K562 (cell line): Measurements from ENCODE around the gene EFCAB8. TPM values are rescaled to one million over a fixed set of nuclear protein-coding genes. Genes with fewer than 3 reads are reported as not detected.

ENCODE experiments used
- ATAC-seq: fragments of 200-7000 bp; cut with Tn5 transposase; 3 replicates; pipeline ENCODE4 v1.9.1; 2020; ENCODE audit warnings: moderate library complexity
- BruUV-seq: library from RNA; stranded (reverse); fragments of 400-500 nt; replicated peaks from 2 replicates; lab custom pipeline; 2021; lab: Mats Ljungman, UMichigan
- CTCF ChIA-PET: fragments of 300-600 bp; formaldehyde crosslinking; extraction: SDS; loops from one replicate; lab custom pipeline; 2021; ENCODE audit warnings: low intra/inter-chr PET ratio; lab: Yijun Ruan, JAX
- POLR2A ChIA-PET: fragments of 300-600, 350-650 bp; sonication (Branson Sonifier 250); formaldehyde crosslinking; extraction: SDS; loops from one replicate; lab custom pipeline; 2021; ENCODE audit warnings: antibody characterized with exemption, inconsistent platforms; lab: Yijun Ruan, JAX
- DNase-seq, 4 experiments: peaks; one replicate each; pipeline versions ENCODE4 v3.0.0 to v3.0.0-alpha.2; 2011 to 2018; ENCODE audit warnings: low spot score in 3 of 4, mixed read lengths in 3 of 4; ENCODE audit errors: extremely low read depth in 1 of 4
- FAIRE-seq: peaks from 2 replicates; lab custom pipeline; 2011; peaks lifted over from hg19 to GRCh38; lab: Jason Lieb, UNC
- H2AFZ ChIP-seq: 2 replicates; pipeline ENCODE4 v1.6.0; 2011; ENCODE audit warnings: low read depth, low read length, control low read depth, inconsistent platforms
- H3K27ac ChIP-seq: fragments of 200-600 bp; 3 replicates; pipeline ENCODE4 v1.8.0; 2011; ENCODE audit warnings: low read depth, mild to moderate bottlenecking, control low read depth, inconsistent platforms, low read length, moderate library complexity, mixed read lengths; ENCODE audit errors: extremely low read depth
- H3K27me3 ChIP-seq, 2 experiments: fragments of 300-600 bp in 1 of 2; 2 replicates in 1 of 2; 3 replicates in 1 of 2; pipeline versions ENCODE4 v1.6.0 to v1.8.0; 2011; ENCODE audit warnings: inconsistent platforms in 2 of 2, low read length in 2 of 2, mild to moderate bottlenecking in 1 of 2, mixed read lengths in 1 of 2, moderate library complexity in 1 of 2; ENCODE audit not compliant: control insufficient read depth in 2 of 2, insufficient read depth in 2 of 2
- H3K36me3 ChIP-seq: fragments of 300-600 bp; 3 replicates; pipeline ENCODE4 v1.8.0; 2011; ENCODE audit warnings: mild to moderate bottlenecking, low read length, inconsistent platforms; ENCODE audit not compliant: control insufficient read depth, insufficient read depth
- H3K4me1 ChIP-seq, 2 experiments: fragments of 200-600 bp in 1 of 2; replicated peaks in 1 of 2; 2 replicates in 1 of 2; 3 replicates in 1 of 2; pipeline versions ENCODE4 v1.5.1 to v1.8.0; 2011; ENCODE audit warnings: inconsistent platforms in 2 of 2, low read length in 2 of 2, mild to moderate bottlenecking in 1 of 2, mixed read lengths in 1 of 2, moderate library complexity in 1 of 2; ENCODE audit not compliant: control insufficient read depth in 2 of 2, insufficient read depth in 2 of 2
- H3K4me2 ChIP-seq: 2 replicates; pipeline ENCODE4 v1.6.1; 2011; ENCODE audit warnings: low read length, control low read depth, inconsistent platforms, mixed read lengths; ENCODE audit not compliant: insufficient read depth
- H3K4me3 ChIP-seq: fragments of 200-600 bp; sonication (generic), shearing (Covaris generic); 2 replicates; pipeline ENCODE4 v1.5.1; 2016; ENCODE audit warnings: control low read depth, inconsistent platforms
- H3K79me2 ChIP-seq: fragments of 200-600 bp; 3 replicates; pipeline ENCODE4 v1.8.0; 2011; ENCODE audit warnings: low read length, inconsistent platforms; ENCODE audit not compliant: control insufficient read depth, insufficient read depth
- H3K9ac ChIP-seq, 2 experiments: 2 replicates each; pipeline versions ENCODE4 v1.6.0 to v1.6.1; 2011; ENCODE audit warnings: low read depth in 2 of 2, low read length in 2 of 2, control low read depth in 1 of 2, inconsistent platforms in 1 of 2, mild to moderate bottlenecking in 1 of 2, mixed read lengths in 1 of 2; ENCODE audit not compliant: insufficient read depth in 1 of 2
- H3K9me1 ChIP-seq: one replicate; pipeline ENCODE4 v1.6.0; 2011; ENCODE audit warnings: inconsistent platforms, mild to moderate bottlenecking, low read length, moderate library complexity; ENCODE audit not compliant: control insufficient read depth, insufficient read depth
- H3K9me3 ChIP-seq: replicated peaks from 2 replicates; pipeline ENCODE4 v1.5.1; 2011; ENCODE audit warnings: low read depth, low read length, inconsistent platforms; ENCODE audit not compliant: control insufficient read depth, insufficient read depth
- H4K20me1 ChIP-seq: replicated peaks from 2 replicates; pipeline ENCODE4 v1.6.1; 2011; ENCODE audit warnings: low read length, inconsistent platforms, mixed read lengths; ENCODE audit not compliant: control insufficient read depth, insufficient read depth
- NFE2L1 ChIP-seq: fragments of 450-650 bp; IDR thresholded peaks from 2 replicates; pipeline ENCODE4 v1.6.1; 2016; ENCODE audit warnings: missing genetic modification characterization, low read depth, mild to moderate bottlenecking, missing compliant biosample characterization, moderate library complexity, borderline replicate concordance
- PRDM10 ChIP-seq: fragments of 450-650 bp; IDR thresholded peaks from 2 replicates; pipeline ENCODE4 v1.6.1; 2018; ENCODE audit not compliant: partially characterized antibody
- WGBS: fragments of 100-300 bp; shearing (Covaris generic); methylation state at CpG from one replicate; pipeline ENCODE4 v1.1.6; 2016; ENCODE audit warnings: low coverage, mixed read lengths; ENCODE audit not compliant: insufficient coverage; ENCODE audit errors: missing lambda C conversion rate; 5-methylcytosine and 5-hydroxymethylcytosine counted together
- in situ Hi-C: fragments of 300-500 bp; cut with MboI; formaldehyde crosslinking; loops from 4 replicates; pipeline ENCODE4 v1.15.0; 2018; ENCODE audit warnings: inconsistent platforms, mixed read lengths
- intact Hi-C: fragments of 100-400 bp; cut with micrococcal nuclease; formaldehyde crosslinking; loops from 2 replicates; pipeline ENCODE4 v1.14.2; 2022
- polyA plus RNA-seq, 8 experiments: library from polyadenylated mRNA; depleted of rRNA in 4 of 8; stranded (reverse) in 5 of 8; unstranded in 3 of 8; fragments of >200 nt; fragmentation: Nextera tagmentation in 2 of 8; fragmentation: Illumina TruSeq in 1 of 8; extraction: Ambion mirVana in 2 of 8; extraction: Trizol in 1 of 8; gene quantifications; 2 replicates each; pipeline versions ENCODE4 v1.2.1 to v1.2.3, GENCODE V29; 2011 to 2014; ENCODE audit warnings: inconsistent platforms in 1 of 8, missing spikeins in 1 of 8
- total RNA-seq, 7 experiments: library from RNA; depleted of rRNA in 6 of 7; stranded (reverse); fragments of >200 nt in 6 of 7; fragmentation: Illumina TruSeq in 2 of 7; extraction: Trizol in 2 of 7; gene quantifications; 2 replicates each; pipeline versions ENCODE4 v1.2.1 to v1.2.3, GENCODE V29; 2011 to 2021; ENCODE audit warnings: low replicate concordance in 1 of 7

The EFCAB8 gene
- total and polyA plus RNA-seq, 9 of the 15 experiments (the other 6 are each of a cell fraction or from before 2014, with no cell fraction given): 0.03 to 0.18 (median 0.11) TPM; not detected in 6

GRCh38 chr20:32943490-32944052, 84.8 kb downstream of the EFCAB8 start:
- TF ChIP-seq NFE2L1 (tag) (no peak), PRDM10 (peak; percentile 16)
- H3K4me2 ChIP-seq: no peak overlapping the region
- H3K4me1 ChIP-seq: no peaks in the 10 kb centered on the region
- in situ Hi-C loops: no loop called here
- no peaks in the 10 kb centered on the region for H4K20me1 ChIP-seq
- peaks cover 0 to 6% of the 10 kb centered on the region in 2 experiments; a peak in 1 of 5 replicates for H3K27me3 ChIP-seq
- BruUV-seq: no TSS peak
- intact Hi-C loops: no loop called here
- ChIA-PET CTCF (interaction anchor here (0.7 kb wide), 1 partner anchor 41 kb away, joined by 3 read pairs; no protein-coding TSS in a partner anchor), POLR2A (no interaction called here)
- no peaks in the 10 kb centered on the region for H3K36me3 ChIP-seq
- no peaks in the 10 kb centered on the region for H3K9me3 ChIP-seq
- H3K27ac ChIP-seq: no peak overlapping the region
- no peak overlapping the region for H2AFZ ChIP-seq
- H3K79me2 ChIP-seq: no peaks in the 10 kb centered on the region
- WGBS: 0% methylated on average over 7 of the region's 7 CpGs
- no peak overlapping the region for H3K9ac ChIP-seq
- H3K4me3 ChIP-seq: no peak overlapping the region
- DNase-seq (no peak), FAIRE-seq (no peak), ATAC-seq (peak; percentile 54; the same call in 2 of the 3 replicates)
- no peaks in the 10 kb centered on the region for H3K9me1 ChIP-seq
